Stimulated activated CD4-positive, alpha-beta T cell treated with anti-CD3 and anti-CD28 coated beads, Interleukin-1b, Interleukin-23, amount 100 ng/mL, for 48 hours (primary cell): ENCODE data around the gene ADCY1.

Source experiments
- DNase-seq: peaks from one replicate; pipeline ENCODE4 v3.0.0-alpha.2; 2020

The ADCY1 gene

DNA sequence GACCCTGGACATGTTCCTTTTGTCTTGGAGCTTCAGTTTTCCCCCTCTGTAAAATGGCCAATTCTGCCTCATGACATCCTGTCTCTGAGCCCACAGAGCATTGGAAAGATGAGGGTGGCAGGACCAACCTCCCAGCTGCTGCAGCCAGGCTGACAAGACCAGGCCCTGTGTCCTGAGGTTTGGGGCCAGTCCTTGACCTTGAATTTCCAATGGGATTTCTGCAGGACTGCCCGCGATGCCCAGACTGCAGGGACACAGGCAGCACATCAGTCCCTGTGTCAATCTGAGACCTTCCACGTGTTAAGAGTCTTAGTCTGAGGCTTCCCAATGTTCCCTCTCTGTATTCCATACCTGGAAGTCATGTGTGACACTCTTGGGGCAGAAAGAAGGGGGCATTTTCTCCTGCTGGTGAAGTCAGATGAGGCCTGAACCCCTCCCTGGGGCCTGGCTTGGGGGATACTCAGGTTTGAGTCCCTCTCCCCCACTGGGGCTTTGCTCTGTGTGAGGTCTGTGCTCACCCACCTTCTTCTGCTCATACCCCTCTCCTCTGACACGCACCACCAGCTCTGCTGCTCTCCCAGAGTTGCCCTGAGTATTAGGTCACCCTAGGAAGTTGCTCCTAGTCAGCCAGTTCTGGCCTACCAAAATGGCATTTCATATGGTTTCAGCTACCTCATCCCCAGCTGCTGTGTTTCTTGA lies 79.2 kb downstream of the ADCY1 start:
- DNase-seq, result no peak

GRCh38 chr7:45654341-45654740 lies 80.2 kb downstream of the ADCY1 start:
- DNase-seq, result no peak

GRCh38 chr7:45655539-45655938 lies 81.4 kb downstream of the ADCY1 start:
- DNase-seq, result no peak

DNA sequence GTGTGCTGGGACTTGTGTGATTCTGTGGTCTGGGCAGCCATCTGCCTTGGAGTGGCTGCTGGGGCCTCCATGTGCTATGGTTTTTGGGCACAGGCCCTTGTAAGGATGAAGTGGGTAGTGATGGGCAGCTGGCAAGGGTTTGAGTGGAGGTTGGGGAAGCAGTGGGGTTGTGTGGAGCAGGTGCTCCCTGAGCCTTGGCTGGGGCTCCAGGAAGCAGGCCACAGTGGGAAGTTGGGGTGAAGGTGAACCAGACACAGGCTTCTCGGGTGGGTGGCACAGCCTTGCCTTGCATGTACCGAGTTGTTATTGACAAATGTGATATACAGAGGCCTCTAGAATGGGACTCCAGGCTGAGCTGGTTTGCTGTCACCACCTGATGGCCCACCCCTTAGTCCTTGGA lies 82.3 kb downstream of the ADCY1 start:
- DNase-seq, result no peak

- no peak for DNase-seq
These were observed 83.1 kb downstream of the ADCY1 start for GRCh38 chr7:45657136-45657889.

GRCh38 chr7:45657890-45658715 lies 83.9 kb downstream of the ADCY1 start:
- DNase-seq, result no peak

GRCh38 chr7:45658716-45659495 lies 84.7 kb downstream of the ADCY1 start:
- no peak for DNase-seq

DNA sequence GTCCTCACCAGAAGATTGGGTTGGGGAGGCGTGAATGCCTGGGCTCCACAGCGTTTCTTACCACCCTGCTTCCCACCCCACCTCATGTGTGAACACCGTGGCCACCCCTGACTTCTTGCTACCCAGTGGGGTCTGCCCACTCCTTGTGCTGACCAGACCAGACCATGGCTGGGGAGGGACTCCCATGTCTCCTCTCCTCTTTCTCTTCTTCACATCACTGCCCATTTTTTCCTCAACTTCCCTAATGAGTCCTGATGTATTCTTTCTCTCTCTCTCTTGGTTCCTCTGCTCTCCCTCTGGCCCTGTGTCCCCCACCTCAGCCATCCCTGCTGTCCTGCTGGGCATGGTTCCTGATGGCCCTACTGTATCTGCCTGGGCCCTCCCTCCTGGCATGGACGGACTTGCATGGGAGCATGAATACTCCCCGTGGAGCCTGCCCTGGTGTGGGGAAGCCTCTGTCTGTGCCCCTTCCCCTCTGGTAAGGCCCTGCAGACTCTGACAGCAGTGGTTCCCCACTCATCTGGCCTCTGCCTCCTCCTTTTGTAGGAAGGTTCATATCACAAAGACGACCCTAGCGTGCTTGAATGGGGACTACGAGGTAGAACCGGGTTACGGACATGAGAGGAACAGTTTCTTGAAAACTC lies 85.5 kb downstream of the ADCY1 start:
- DNase-seq, result no peak

DNA sequence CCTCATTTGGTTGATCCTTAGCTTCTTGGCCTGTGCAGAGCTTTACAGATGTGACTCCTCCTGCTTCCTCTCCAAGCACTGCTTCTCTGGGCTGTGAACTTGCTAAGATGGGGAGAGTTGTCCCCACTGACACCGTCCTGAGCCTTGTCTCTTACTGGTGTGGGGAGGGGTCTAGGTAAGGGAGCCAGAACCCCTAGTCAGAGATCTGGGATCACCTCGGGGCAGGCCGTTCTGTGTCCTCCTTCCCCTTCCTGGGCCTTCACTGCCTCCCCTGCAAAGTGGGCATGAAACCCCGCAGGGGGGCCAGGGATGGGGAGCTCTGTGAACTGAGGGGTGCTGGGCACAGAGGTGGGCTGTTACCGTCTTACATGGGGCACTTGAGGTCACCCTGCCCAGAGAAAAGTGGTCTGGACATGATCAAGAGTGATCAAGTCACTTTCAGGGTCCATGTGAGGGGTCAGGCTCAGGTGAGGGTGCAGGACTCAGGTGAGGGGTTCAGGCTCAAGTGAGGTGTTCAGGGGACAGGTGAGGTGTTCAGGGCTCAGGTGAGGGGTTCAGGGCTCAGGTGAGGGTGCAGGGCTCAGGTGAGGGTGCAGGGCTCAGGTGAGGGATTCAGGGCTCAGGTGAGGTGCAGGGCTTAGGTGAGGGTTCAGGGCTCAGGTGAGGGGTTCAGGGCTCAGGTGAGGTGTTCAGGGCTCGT lies 86.2 kb downstream of the ADCY1 start:
- no peak for DNase-seq

DNA sequence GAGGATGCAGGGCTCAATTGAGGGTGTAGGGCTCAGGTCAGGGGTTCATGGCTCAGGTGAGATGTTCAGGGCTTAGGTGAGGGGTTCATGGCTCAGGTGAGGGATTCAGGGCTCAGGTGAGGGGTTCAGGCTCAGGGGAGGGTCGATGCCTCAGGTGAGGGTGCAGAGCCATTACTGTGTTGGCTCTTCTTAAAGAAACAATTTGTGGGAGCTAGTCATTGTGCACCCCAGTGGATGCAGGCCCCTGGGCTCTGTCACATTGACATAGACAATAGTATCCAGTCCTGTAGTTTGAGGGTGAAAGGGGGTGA lies 86.7 kb downstream of the ADCY1 start:
- no peak for DNase-seq

DNA sequence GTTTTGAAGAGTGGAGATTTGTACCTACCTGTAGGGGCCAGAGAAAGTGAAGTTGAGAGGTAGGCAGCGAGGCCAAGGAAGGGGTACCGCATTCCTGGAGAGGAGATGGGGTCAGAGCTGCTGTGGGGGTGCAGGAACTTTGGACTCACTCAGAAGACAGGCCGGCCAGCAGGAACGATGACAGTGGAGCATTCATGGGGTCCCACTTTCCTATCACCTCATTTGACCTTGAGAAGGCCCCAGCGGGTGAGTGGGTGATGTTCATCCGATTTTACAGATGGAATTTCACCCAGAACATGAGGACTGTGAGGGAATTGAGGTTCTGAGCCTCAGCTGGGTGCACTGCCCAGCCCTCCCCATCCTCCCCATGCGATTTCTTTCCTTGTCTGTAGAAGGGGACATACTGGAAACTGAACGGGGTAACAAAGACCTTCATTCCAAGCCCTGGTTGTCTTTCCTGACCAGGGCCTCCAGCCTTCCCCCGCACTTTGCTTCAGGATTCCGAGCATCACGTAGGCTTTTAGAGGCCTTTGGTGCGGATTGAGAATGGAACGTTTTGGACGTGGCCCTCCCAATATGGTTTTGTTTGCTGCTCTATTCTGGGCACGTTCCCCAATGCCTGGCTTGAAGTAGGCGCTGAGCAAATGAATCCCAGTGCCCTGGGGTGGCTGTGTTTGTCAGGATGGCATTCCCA lies 87.3 kb downstream of the ADCY1 start:
- DNase-seq, result no peak

GRCh38 chr7:45662018-45662417 lies 87.8 kb downstream of the ADCY1 start:
- DNase-seq, result no peak

DNA sequence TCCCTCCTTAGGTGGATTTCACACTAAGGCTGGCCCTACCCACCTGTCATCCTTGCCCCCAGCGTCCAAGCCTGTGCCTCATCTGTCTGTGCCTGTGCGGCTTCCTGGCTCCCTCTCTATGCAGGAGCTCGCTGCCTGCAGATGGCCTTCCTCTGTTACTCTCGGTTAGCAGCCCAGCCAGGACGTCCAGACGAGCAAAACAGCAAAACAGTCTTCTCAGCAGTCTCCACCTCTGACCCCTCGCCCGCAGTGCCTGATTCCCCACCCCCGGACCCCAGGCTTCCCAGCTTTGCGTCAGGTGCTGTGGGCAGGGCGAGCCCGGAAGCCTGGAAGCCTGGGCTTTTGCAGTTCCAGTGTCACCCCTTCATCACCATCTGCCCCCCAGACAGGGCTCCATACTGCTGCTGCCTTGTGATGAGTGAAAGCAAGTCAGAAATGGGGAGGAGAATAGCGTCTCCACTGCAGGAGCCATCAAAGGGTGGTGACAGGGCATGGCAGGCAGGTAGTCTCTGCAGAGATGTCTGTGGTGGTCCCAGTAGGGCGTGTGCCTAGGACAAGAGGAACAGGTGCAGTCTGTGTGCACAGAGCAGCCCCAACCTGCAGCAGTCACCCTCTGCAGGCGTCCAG lies 88.5 kb downstream of the ADCY1 start:
- DNase-seq, result no peak

GRCh38 chr7:45663167-45663921 lies 89.2 kb downstream of the ADCY1 start:
- no peak for DNase-seq

DNA sequence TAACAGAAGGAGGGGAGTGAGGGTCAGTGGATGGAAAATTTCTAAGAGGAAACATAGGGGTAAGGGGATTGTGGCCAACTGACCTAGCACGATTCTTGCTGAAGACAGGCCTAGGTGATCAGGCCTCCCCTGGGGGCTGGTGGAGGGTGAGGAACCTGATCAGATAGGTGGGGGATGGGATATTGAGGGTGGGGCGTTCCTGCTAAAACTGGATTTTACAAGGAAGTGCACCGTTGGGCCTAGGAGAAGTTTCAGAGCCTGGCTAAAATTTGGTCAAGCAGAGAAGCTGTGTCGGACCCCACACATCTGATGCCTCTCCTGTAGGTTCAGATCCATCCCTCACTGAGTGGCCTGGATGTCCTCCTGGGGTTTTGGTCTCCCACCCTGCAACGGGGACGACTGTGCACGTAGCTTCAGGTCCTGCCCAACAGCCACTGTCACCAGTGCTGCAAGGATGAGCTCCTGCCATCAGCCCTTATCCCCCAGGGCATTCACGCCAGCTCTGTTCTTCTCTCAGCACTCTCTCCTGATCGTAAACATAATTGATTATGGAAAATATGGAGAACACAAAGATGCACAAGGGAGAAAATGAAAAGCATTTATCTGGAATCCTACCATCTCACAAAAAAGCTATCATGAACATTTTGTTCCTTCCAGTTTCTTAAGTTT lies 89.9 kb downstream of the ADCY1 start:
- DNase-seq, result no peak

- DNase-seq, result no peak
These were observed 91.0 kb downstream of the ADCY1 start for GRCh38 chr7:45665172-45665571.

DNA sequence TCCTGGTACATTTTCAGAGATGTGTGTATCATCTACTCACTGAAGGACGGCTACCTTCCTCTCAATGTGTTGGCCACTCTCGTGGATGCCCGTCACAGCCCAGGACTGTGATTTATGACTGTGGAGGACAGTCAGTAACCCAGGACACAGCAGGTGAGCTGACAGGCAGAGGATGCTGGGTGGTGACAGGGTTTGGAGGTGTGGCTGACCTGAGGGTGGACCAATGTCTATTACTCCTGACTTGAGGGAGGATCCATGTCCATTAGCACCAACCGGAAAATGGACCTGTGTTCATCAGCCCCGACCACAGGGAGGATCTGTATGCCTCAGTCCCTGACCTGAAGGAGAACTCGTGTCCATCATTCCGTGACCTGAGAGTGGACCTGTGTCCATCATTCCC lies 96.1 kb downstream of the ADCY1 start:
- no peak for DNase-seq

GRCh38 chr7:45670717-45671116 lies 96.5 kb downstream of the ADCY1 start:
- no peak for DNase-seq

DNA sequence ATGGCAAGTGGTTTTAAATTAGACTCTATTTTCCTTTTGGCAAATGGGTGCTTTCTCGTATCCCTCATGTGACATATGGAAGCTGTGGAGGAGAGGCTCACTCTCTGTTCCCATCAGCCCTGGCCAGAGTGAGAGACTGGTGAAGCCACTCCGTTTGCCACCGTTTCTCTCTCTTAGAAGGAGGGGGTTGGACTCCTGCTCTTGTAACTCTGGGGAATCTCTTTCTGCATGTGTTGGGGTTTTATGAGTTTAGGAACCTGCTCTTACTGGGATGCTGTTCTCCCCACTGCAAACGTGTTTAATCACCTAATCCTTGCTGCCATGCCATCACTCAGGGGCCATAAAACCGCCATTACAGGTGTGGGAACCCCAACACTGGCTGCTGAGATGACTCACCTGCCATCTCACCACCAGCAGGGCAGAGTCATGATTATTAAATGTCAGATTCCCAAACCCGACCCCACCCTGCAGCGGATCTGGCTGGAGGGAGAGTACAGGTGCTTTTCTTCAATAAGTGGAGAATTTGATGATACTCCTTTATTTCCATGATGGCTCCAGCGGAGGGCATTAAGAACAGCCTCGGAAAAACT lies 103.2 kb downstream of the ADCY1 start:
- no peak for DNase-seq
